ENCODE measurements around the gene ANK3.

The ANK3 gene

DNA sequence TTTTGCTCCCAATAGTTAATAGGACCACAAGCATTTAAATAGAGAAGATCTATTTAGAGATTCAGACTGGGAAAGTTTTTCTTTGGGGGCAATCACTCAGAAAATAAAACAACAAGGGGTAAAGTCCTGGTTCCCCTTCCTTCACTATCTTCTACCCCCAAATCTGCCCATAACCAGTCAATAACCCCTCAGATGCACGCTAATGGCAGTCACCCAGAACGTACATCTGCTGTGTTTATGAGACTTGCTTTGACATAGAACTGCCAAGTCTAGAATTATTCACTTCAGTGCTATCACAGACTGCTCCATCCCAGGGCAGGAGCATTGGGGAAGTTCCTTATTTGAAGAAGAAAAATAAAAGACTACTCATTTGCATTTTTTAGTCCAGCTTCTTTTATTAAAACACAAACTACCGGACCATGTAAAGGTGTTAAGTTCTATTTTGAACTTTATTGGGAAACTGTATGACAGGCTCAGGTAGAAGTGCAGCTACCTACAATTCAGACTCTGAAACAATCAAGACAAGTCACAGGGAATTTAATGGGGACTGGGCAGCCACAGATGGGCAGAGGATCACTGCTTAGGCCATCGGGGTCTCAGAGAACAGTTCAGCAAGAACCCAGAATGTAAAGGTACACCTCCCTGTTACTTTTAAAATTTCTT, 38.4 kb downstream of the ANK3 start:
- Mint-ChIP-seq H3K4me3 (no peak overlapping the region), H3K9me3 (no peaks in the 10 kb centered on the region), H3K27me3 (peaks cover 4% of the 10 kb centered on the region), H3K36me3 (ENCODE audit: low read depth) (no peaks in the 10 kb centered on the region), H3K27ac (no peak overlapping the region), H3K4me1 (ENCODE audit: low read depth) (no peaks in the 10 kb centered on the region)

DNA sequence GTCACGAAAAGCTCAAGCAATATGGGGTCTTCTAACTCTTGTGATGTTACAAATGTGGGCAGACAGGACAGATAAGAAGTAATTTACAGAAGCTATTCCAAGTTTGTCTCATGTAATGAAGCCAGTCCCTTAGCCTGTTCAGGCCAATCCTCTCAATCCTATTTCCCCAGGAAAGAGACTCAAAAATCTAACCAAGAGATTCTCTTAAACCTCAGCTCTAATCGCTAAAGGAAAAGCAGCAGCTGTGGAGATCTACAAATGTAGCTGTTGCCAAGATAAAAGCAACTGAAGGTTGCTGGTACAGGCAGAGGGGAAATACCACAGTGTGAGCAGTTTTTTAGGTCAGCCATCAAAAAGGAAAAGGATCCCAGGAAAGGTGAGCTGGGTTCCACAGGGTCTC, 39.3 kb downstream of the ANK3 start:
- no peaks in the 10 kb centered on the region for H3K9me3 Mint-ChIP-seq
- H3K36me3 Mint-ChIP-seq (ENCODE audit: low read depth): no peaks in the 10 kb centered on the region
- H3K4me1 Mint-ChIP-seq (ENCODE audit: low read depth): no peaks in the 10 kb centered on the region
- H3K4me3 Mint-ChIP-seq: no peak overlapping the region
- H3K27me3 Mint-ChIP-seq: peaks cover 4% of the 10 kb centered on the region
- no peak overlapping the region for H3K27ac Mint-ChIP-seq

- Mint-ChIP-seq H3K9me3 (no peaks in the 10 kb centered on the region), H3K4me1 (ENCODE audit: low read depth) (no peaks in the 10 kb centered on the region), H3K27ac (no peak overlapping the region), H3K36me3 (ENCODE audit: low read depth) (no peaks in the 10 kb centered on the region), H3K27me3 (peaks cover 4% of the 10 kb centered on the region), H3K4me3 (no peak overlapping the region)
Observed at GRCh38 chr10:60349426-60349825, 40.2 kb downstream of the ANK3 start.

- H3K9me3 Mint-ChIP-seq: no peaks in the 10 kb centered on the region
- H3K36me3 Mint-ChIP-seq (ENCODE audit: low read depth): no peaks in the 10 kb centered on the region
- peaks cover 4% of the 10 kb centered on the region for H3K27me3 Mint-ChIP-seq
- H3K27ac Mint-ChIP-seq: no peak overlapping the region
- no peak overlapping the region for H3K4me3 Mint-ChIP-seq
- no peaks in the 10 kb centered on the region for H3K4me1 Mint-ChIP-seq (ENCODE audit: low read depth)
Observed at GRCh38 chr10:60348982-60349381, 40.7 kb downstream of the ANK3 start.

DNA sequence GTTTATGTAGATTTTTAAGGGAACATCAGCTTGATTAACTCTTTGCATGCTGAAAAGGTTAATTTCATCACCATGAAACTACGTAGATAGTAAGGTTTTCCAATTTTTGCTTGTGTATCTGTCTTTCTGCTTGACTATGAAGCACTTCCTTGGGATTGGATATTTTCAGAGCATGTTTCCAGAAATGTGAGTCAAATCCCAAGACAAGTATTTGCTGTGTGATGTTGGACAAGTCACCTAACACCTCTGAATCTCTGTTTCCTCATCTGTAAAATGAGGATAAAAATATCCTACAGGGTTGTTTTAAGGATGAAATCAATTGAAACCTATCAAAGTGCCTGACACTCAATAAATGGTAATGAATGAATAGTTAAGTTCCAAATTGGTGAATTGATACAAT, 42.4 kb downstream of the ANK3 start:
- Mint-ChIP-seq H3K36me3 (ENCODE audit: low read depth) (no peaks in the 10 kb centered on the region), H3K27ac (no peak overlapping the region), H3K9me3 (no peaks in the 10 kb centered on the region), H3K4me3 (no peak overlapping the region), H3K27me3 (peaks cover 4% of the 10 kb centered on the region), H3K4me1 (ENCODE audit: low read depth) (no peaks in the 10 kb centered on the region)

GRCh38 chr10:60346661-60347060, 43.0 kb downstream of the ANK3 start:
- Mint-ChIP-seq H3K27me3 (peaks cover 4% of the 10 kb centered on the region), H3K27ac (no peak overlapping the region), H3K9me3 (no peaks in the 10 kb centered on the region), H3K4me3 (no peak overlapping the region), H3K4me1 (ENCODE audit: low read depth) (no peaks in the 10 kb centered on the region), H3K36me3 (ENCODE audit: low read depth) (no peaks in the 10 kb centered on the region)

DNA sequence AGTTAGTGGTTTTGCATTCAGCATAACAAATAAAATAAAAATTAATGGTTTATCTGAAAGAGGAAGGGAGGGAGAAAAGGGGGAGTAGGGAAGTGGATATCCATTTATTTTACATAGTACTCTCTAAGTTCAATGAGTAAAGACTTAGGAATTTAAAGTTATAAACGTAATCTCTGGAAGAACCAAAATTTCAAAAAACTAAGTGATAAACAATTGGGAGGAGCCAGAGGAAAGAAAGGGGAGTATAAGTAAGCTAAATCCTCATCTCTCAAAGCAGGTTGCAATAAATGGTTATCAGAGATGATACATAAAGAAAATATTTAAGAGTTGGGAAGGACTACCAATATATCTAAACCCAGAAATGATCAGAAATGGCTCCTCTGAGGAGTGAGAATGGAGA, 46.4 kb downstream of the ANK3 start:
- H3K27ac Mint-ChIP-seq: no peak overlapping the region
- no peaks in the 10 kb centered on the region for H3K27me3 Mint-ChIP-seq
- no peaks in the 10 kb centered on the region for H3K36me3 Mint-ChIP-seq (ENCODE audit: low read depth)
- no peak overlapping the region for H3K4me3 Mint-ChIP-seq
- no peaks in the 10 kb centered on the region for H3K9me3 Mint-ChIP-seq
- no peaks in the 10 kb centered on the region for H3K4me1 Mint-ChIP-seq (ENCODE audit: low read depth)

DNA sequence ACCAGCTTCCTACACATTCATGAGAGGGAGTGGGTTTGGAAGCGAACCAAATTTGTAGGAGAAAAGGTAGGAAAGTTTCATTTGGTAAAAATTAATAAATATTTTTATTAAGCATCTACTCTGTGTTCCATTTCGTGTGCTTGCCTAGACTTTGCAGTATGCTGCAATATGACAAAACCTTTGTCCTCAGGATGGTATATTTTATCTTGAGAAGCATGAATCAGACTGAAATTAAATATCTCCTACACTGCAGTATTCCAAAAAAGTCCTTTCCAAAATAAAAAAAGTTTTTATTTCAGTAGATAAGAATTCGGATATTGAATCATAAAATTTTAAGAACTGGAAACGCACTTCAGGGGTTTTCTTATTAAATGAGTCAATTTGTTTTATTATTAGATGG, 47.7 kb downstream of the ANK3 start:
- Mint-ChIP-seq H3K9me3 (no peaks in the 10 kb centered on the region), H3K36me3 (ENCODE audit: low read depth) (no peaks in the 10 kb centered on the region), H3K4me3 (no peak overlapping the region), H3K4me1 (ENCODE audit: low read depth) (no peaks in the 10 kb centered on the region), H3K27ac (no peak overlapping the region), H3K27me3 (no peaks in the 10 kb centered on the region)

- Mint-ChIP-seq H3K4me1 (ENCODE audit: low read depth) (no peaks in the 10 kb centered on the region), H3K27ac (no peak overlapping the region), H3K9me3 (no peaks in the 10 kb centered on the region), H3K36me3 (ENCODE audit: low read depth) (no peaks in the 10 kb centered on the region), H3K4me3 (no peak overlapping the region), H3K27me3 (no peaks in the 10 kb centered on the region)
Observed at GRCh38 chr10:60340973-60341372, 48.7 kb downstream of the ANK3 start.

DNA sequence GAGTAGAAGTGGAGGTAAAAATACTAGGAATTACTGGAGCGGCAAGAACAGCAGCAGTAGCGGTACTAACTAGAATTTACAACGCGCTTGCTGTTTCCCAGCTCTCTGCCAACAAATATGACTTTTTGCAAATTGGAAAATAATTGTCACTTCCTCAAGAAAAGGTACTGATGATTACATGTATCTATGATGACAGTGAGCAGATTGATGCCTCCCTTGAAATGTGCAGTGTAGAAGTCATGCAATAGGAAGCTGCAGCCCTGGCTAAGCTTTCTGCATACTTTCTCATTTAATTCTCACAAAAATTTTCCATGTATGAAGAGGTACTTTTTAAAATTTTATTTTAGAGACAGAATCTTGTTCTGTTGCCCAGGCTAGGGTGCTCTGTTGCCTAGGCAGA, 49.9 kb downstream of the ANK3 start:
- H3K4me3 Mint-ChIP-seq: no peak overlapping the region
- no peaks in the 10 kb centered on the region for H3K9me3 Mint-ChIP-seq
- H3K27ac Mint-ChIP-seq: no peak overlapping the region
- no peaks in the 10 kb centered on the region for H3K4me1 Mint-ChIP-seq (ENCODE audit: low read depth)
- H3K36me3 Mint-ChIP-seq (ENCODE audit: low read depth): no peaks in the 10 kb centered on the region
- no peaks in the 10 kb centered on the region for H3K27me3 Mint-ChIP-seq

- no peaks in the 10 kb centered on the region for H3K36me3 Mint-ChIP-seq (ENCODE audit: low read depth)
- no peaks in the 10 kb centered on the region for H3K9me3 Mint-ChIP-seq
Observed at GRCh38 chr10:60338786-60339185, 50.9 kb downstream of the ANK3 start.

DNA sequence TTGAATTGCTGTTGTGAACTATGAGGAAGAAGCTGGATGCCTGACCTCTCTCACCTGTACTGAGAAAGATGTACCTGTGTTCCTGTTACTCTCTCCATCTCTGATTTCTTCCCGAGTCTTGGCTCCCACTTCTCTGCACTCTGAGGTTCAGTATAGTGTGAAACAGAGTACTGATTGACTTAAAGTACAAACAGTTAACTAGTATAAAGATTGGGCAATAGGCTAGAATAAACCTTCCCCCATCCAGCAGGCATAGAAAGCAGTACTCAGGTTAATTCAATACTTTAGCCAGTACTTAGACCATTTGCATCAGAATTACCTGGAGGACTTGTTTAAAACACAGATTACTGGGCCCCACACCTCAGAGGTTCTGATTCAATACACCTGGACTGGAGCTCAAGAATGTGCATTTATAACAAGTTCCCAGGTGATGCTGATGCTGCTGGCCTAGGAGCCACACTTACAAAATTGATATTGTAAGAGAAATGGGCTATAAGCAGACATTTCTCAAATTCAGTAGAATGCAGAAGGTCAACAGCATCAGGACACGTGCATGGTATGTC, 51.6 kb downstream of the ANK3 start:
- Mint-ChIP-seq H3K4me1 (ENCODE audit: low read depth) (no peaks in the 10 kb centered on the region), H3K9me3 (no peaks in the 10 kb centered on the region), H3K27me3 (no peaks in the 10 kb centered on the region), H3K27ac (no peak overlapping the region), H3K4me3 (no peak overlapping the region), H3K36me3 (ENCODE audit: low read depth) (no peaks in the 10 kb centered on the region)

More at GRCh38 chr10:60338786-60339185, 50.9 kb downstream of the ANK3 start:
- H3K4me3 Mint-ChIP-seq: no peak overlapping the region
- H3K27me3 Mint-ChIP-seq: no peaks in the 10 kb centered on the region
- H3K4me1 Mint-ChIP-seq (ENCODE audit: low read depth): no peaks in the 10 kb centered on the region
- H3K27ac Mint-ChIP-seq: no peak overlapping the region

DNA sequence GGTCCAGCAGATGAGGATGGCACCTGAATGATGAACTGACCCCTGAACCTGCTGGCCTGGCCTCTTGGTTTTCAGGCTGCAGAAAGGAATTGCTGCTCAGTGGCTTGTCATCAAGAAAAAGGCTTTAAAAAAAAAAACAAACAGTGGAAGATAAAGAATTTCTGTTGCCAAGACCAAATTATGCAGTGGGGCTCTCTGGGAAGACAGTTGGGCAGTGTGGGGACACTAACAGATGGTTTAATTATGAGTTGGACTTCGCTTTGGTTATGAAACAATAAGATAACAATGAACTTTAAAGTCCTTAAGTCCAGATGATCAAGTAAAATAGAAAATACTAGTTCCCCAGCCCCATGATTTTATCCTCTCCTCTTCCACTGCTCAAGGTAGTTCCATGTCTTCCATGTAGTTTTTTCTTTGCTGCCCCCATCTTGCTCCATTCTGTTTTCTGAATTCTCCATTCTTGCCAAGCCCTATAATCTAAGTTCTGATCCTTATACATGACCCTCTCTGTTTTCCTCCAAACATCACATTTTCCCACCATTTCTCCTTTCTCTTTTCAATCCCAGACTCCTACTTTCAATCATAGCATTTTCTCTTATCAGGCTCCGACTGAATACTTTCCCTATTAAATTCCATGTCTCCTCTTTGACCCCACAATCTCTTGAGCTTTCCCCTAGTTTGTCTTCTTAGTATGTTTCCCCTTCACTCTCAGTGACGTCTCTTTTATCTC, 52.6 kb downstream of the ANK3 start:
- Mint-ChIP-seq H3K4me1 (ENCODE audit: low read depth) (no peaks in the 10 kb centered on the region), H3K27ac (no peak overlapping the region), H3K4me3 (no peak overlapping the region), H3K36me3 (ENCODE audit: low read depth) (no peaks in the 10 kb centered on the region), H3K27me3 (no peaks in the 10 kb centered on the region), H3K9me3 (no peaks in the 10 kb centered on the region)

DNA sequence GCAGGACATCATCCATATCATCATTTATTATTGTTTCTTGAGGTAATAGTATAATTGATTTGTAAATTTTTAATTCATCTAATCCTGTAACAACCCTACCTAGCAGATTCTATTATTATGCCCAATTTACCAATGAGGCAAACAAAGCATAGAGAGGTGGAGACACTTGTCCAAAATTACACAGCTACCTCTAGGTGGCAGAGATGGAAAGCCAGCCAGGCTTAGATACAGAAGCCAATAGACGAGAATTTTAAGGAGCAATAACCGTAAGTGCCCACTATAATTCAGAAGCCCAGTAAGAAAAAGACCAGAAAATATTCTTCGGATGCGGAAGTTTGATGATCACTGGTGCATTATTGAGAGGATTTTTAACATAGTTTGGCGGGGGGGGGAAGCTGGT, 54.0 kb downstream of the ANK3 start:
- no peaks in the 10 kb centered on the region for H3K4me1 Mint-ChIP-seq (ENCODE audit: low read depth)
- H3K27me3 Mint-ChIP-seq: no peaks in the 10 kb centered on the region
- H3K36me3 Mint-ChIP-seq (ENCODE audit: low read depth): no peaks in the 10 kb centered on the region
- no peaks in the 10 kb centered on the region for H3K9me3 Mint-ChIP-seq
- H3K27ac Mint-ChIP-seq: no peak overlapping the region
- no peak overlapping the region for H3K4me3 Mint-ChIP-seq

- no peaks in the 10 kb centered on the region for H3K4me1 Mint-ChIP-seq (ENCODE audit: low read depth)
- H3K36me3 Mint-ChIP-seq (ENCODE audit: low read depth): no peaks in the 10 kb centered on the region
Observed at GRCh38 chr10:60334991-60335390, 54.7 kb downstream of the ANK3 start.

GRCh38 chr10:60332371-60332770, 57.3 kb downstream of the ANK3 start:
- no peaks in the 10 kb centered on the region for H3K27me3 Mint-ChIP-seq
- no peaks in the 10 kb centered on the region for H3K36me3 Mint-ChIP-seq (ENCODE audit: low read depth)
- no peaks in the 10 kb centered on the region for H3K4me1 Mint-ChIP-seq (ENCODE audit: low read depth)
- H3K4me3 Mint-ChIP-seq: no peak overlapping the region
- no peaks in the 10 kb centered on the region for H3K9me3 Mint-ChIP-seq
- no peak overlapping the region for H3K27ac Mint-ChIP-seq

More at GRCh38 chr10:60334991-60335390, 54.7 kb downstream of the ANK3 start:
- H3K27me3 Mint-ChIP-seq: no peaks in the 10 kb centered on the region
- no peak overlapping the region for H3K27ac Mint-ChIP-seq
- no peaks in the 10 kb centered on the region for H3K9me3 Mint-ChIP-seq
- H3K4me3 Mint-ChIP-seq: no peak overlapping the region
